HuH-7.5 (cell line): Measurements from ENCODE around the gene EPX.
A peak's percentile ranks its signal among the peaks of the same experiment; 100 is the strongest.

ENCODE experiments used
- DNase-seq: peaks from one replicate; pipeline ENCODE4 v3.0.0; 2011; ENCODE audit warnings: low spot score

EPX gene

DNA sequence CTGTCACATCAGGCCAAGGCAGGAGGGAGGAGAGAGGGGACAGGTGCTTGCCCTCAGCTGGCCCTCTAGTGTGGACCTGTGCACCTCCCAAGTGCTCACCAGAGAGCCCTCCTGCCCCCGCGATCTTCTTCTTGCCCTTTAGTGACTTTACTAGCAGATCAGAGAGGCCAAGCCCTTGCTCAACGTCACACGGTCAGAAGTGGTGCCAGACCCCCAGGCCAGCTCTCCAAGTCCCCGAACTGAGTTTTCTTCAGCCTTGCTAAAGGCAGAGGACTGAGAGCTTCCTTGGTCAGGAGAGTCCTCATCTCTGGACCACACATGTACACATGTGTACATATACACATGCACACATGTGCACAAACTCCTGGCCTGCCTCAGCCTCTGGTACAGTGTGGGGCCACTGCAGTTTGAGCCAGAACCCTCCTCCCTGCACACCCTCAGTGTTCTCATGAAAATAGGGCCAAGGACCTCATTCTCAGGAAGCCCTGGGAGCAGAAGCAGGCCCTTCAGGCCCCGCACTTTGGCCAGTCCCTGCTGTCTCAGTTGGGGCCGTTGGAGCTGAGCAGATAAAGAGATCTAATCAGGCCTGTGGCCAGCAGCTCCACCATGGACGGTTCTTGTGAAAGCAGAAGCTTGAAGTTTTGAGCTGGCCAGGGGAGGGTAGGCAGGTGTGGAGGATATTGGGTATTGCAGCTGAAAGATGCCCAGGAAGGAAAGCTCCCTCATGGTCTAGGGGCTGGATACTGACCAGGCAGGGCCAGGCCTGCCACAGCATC, 7.4 kb upstream of the EPX start:
- DNase-seq, result no peak

DNA sequence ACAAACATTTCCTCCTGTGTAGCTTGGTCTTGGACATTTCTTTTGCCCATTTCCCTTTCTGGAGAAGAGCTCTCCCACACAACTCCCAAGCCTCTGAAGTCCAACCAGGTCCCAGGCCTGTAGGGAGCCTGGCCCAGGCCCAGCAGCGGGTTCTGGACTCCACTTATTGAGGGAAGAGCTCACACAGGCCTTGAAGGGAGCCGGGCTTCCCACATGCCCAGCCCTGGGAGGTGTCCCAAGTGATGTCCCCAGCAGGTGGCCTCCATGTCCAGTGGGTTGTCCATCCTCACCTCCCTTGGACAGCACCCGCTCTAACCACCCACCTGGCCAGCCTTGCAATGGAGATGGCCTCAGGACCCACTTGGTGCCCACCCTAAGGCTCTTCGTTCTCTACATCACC, 5.9 kb upstream of the EPX start:
- DNase-seq, result no peak

DNA sequence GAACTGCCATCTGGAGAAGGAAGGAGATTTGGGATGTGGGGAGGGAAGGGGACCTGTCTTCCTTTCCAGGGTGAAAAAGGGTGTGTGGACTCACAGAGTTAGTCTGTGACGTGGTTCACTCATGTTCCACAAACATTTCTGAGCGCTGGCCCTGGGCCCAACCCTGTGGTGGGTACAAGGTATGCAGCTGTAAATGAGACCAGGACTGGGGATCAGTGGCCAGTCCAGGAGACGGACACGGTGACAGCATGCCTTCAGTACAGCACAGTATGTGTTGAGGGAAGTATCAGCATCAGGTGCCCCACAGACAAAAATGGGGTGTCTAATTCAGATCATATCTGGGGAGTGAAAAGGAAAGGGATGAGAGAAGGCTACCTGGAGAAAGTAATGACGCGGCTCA, 5.5 kb upstream of the EPX start:
- DNase-seq, result no peak

DNA sequence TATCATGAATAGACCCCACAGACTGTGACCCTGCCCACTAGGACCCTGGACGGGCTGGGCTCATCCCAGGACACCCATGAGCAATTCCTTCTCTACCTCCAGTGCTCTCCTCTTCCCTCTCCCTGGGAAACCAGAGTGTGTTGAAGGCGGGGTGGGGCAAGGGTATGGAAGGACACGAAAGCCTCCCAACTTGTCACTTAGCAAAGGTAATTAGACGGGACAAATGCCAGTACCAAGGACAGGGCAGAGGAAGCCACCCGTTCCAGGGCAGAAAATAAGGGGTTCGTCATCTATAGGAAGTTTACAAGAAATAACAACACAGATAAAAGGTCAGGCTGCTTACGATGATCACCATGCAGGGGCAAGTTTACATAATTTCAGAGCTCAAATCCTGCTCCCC, 4.9 kb upstream of the EPX start:
- no peak for DNase-seq

DNA sequence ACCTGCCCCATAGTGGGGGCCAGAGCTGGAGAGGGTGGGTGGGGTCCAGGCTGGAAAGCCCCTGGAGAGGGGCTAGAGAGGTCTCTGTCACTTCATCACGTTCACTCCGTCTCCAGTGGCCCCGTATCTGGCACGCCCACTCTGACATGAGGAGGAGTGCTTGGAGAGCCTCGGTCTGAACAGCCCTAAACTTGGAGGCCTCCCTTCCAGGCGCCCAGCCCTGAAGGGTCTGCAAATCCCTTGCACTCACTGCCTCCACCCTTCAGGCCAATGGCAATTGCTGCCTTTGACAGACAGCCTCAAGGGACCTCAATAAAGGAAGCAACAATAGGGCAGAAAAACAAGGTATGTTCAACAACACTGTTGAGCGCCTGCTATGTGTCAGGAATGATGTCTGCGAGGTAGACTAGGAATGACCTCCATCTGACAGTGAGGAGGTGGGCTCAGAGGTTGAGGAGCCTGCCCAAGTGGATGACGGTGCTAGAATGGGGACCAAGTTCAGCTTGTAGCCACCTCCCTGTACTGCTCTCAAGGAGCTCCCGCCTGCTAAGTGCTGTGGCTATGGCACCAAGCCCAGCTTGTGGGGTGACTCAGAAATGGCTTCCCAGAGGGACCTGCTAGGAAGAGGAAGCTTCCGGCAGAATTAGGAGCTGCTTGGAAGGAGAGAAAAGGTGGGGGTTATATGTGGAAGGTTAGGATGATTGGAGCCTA, 2.9 kb upstream of the EPX start:
- no peak for DNase-seq

DNA sequence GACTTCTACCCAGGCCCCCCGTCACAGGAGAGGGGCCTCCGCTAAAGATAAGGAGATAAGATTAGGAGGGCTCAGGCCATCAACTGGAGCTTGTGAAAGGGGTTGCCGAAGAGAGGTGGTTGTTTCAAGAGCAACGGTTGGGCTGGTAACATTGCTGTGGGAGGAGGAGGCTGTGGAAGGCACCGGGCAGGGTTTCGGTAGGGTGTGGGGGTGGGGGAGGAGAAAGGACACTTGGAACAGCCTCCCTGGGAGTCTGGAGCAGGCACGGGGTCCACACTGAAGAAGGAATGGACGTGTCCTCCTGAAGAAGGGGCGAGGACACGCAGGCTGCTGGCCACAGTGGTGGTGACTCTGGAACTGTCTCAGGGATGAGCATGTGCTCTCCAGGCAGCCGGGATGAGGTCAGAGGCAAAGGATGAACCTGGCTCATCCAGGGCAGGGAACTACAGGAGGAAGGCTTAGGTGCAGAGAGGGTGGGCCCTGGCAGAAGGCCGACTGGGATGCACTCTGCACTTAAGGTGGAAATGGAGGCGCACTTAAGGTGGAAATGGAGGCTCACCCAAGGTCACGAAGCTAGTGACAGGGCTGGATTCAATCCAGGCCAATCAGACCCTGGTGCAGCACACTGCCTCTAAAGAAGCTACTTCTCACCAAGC, 1.2 kb upstream of the EPX start:
- DNase-seq, result no peak

DNA sequence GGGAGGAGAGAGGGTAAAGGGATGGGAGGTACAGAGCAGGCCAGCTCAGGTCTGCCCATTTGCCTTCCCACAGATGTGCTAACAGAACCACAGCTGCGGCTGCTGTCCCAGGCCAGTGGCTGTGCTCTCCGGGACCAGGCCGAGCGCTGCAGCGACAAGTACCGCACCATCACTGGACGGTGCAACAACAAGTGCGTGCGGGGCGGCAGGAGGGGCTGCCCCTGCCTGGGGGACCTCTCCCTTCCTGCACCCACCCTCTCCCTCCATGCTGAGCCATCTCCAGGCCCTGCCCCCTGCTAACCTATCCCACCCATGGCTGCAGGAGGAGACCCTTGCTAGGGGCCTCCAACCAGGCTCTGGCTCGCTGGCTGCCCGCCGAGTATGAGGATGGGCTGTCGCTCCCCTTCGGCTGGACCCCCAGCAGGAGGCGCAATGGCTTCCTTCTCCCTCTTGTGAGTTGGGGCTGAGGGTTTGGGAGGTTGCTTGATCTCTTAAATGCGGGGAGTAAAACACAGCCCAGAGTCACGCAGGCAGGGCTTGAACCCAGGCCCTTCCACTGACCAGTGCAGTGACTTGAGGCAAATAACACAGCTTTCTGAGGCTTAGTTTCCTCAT, 1.2 kb downstream of the EPX start:
- DNase-seq, result no peak

DNA sequence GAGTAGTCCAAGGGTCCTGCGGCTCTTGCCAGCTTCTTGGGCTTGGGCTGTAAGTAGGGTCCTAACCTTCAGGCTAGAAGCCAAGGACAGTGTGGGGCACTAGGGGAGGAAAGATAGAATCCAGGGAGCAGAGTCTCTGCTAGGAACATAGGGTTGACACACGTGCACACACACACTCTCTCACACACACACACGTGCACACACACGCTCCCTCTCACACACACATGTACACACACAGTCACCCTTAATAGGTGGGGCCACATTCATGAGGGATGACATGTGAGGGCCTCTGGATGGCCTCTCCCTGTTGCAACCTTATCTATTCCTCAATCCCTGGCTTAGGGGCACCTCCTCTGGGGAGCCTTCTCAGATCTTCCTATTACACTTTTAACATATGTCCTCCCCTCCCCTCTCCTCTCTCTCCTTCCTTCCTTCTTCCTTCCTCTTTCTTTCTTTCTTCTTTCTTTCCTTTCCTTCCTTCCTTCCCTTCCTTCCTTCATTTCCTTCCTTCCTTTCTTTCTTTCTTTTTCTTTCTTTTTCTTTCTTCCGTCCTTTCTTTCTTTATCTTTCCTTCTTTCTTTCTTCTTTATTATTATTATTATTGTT, 3.1 kb downstream of the EPX start:
- no peak for DNase-seq

DNA sequence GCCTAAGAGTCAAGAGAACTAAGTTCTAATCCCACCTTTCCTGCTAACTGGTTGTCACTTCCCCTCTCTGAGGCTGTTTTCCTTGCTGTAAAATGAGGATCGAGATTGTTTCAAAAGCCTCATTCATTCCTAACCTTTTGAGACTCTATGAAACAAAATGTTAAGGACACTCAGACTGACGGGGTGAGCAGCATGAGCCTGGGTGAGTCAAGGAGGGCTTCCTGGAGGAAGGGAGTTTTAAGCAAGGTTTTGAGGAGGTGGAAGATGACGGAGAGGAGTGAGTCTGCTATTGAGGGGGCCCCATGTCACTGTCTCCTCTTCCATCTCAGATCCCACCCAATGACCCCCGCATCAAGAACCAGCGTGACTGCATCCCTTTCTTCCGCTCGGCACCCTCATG, 4.1 kb downstream of the EPX start:
- DNase-seq, result no peak

DNA sequence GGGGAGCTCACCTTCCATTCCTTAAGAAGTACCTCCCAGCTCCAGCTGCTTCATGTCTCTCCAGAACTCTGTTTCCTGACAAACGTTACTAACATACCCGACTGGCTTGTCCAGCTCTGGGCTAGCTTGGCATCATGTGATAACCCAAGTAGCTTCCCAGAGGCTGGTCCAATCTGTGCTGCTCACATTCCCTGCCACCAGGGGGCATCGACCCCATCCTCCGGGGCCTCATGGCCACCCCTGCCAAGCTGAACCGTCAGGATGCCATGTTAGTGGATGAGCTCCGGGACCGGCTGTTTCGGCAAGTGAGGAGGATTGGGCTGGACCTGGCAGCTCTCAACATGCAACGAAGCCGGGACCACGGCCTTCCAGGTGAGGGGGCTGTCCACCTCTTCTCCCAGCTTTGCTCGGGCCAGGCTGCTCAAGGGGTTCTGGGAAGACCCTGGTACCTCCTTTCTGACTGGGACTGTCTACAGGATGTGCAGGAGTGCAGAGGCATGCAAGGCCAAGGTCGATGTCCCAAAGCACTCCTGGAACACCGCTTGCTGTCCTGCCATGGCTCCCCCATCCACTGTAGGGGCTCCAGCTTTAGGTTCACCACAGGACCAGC, 7.6 kb downstream of the EPX start:
- peak; percentile 75 for DNase-seq

DNA sequence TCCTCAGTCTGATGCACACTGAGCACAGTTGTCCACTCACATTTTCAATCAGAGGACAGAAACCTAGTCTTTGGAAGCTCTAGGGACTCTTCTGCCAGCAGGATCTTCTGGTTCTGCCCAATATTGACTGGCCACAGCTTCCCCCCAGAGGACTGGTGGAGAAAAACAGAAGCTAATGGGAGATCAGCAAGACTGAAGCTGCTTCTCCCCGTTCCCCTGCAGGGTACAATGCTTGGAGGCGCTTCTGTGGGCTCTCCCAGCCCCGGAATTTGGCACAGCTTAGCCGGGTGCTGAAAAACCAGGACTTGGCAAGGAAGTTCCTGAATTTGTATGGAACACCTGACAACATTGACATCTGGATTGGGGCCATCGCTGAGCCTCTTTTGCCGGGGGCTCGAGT, 10.3 kb downstream of the EPX start:
- no peak for DNase-seq

DNA sequence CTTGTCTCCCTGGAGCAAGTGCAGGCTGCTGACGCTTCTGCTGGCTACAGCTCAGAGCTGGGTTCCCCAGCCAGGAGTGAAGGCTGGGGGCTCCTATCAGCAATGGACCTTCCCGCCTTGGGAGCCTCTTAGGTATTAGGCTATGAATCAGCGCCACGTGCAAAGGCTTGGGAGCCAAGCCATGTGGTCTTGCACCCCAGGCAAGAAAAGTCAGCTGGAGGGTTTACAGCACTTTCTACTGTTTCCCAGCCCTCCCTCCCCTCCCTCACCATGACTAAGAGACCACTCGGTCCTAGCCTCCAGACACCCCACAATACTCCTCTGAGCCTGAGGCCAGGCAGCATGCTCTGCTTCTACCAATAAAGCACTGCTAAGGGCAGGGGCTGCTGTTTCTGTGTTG, 12.3 kb downstream of the EPX start:
- DNase-seq, result no peak

DNA sequence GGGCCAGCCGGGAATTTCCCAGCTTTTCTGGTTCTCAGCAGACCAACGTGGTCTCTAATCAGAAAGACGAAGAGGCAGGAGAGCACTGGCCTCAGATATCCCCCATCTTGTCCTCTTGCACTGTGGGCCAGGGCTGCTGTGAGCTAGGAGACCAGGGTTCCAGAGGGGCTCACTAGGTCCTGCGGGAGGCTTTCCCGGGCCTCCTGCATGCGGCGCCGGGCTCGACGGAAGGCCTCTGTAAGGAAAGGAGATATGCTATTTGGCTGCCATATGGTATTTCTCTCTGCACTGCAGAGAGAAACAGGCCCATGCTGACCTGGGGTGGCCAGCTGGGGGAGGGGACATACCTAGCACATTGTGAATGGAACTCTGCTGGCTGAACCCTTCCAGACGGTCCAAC, 13.4 kb downstream of the EPX start:
- no peak for DNase-seq

DNA sequence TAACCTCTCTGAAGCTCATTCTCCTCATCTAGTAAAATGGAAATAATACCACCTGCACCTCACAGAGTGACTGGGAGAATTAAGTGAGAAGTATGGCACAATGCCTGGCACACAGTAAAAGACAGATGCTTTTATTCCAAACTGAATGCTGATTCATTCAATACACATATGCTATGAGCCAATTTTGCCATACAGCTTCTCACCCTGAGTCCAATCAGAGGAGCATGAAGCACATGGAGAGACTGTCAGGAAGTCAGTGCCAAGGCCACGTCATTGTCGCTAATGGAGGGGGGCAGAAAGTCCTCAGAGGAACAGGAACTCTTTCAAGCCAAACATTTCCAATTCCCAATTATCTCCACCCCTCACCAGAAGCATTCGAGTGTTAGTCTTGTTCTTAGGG, 14.9 kb downstream of the EPX start:
- DNase-seq, result no peak

DNA sequence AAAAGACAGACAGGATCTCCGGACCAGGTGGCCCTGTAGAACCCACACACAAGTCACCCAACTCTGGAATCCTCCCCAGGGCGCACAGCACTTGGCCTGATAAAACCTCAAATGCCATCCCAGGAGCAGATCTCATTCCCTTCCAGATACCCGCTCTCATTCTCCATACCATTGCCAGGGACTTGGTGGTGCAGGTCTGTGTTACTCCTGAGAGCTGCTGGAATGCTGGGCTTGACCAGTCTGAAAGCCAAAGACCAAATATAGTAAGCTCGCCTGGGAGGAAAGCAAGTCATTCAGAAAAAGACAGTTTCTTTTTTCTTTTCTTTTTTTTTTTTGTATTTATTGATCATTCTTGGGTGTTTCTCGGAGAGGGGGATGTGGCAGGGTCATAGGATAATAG, 15.8 kb downstream of the EPX start:
- DNase-seq, result no peak

DNA sequence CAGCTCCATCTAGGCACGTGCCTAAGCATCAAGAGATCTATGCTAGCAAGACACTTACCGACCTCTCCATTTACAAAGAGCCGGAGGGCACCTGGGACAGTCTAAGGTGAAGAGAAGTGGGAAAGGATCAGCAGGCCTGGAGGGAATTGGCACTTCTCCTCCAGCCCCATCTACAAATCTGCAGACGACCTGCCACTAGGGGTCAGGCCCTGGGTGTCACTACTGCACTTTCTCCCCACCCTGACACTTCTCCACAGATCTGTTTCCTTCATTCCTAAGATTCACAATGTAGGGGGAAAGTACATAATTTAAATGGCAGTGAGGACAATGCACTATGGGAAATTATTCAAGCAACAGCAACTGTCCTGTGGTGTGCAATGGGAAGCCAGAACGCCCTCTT, 18.4 kb downstream of the EPX start:
- no peak for DNase-seq

DNA sequence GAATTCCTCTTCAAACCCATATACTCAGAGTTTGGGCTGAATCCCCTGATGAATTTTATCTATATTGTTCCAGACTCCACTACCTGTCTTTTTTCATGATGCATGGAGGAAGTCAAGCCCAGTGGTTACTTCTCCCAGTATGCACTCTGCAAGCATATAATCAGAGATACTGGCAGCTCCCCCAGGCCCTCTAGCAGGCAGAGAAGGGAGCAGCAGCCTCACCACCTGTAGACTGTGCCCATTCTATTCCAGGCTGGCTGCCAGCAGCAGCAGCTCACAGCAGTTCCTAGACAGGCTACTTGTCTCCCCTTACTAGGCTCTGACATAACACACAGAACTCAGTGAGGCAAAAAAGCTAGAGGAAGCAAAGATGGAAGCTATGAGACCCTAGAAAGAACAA, 23.2 kb downstream of the EPX start:
- DNase-seq, result no peak

DNA sequence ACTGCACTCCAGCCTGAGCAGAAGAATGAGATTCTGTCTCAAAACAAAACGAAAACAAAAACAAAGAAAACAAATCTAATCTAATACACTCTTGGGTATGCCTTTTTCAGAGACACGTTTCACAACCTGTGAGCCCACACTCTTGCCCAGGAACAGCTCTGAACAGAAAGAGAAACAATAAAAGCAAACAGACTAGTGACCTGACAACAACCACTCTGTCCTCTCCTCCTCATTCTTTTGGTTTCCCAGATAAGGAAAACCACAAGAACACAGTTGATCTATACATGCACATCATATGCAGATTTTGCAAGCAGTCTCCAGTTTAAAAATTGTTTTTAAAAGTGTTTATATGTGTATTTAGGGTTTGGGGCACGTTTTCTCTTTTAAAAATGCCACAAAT, 25.2 kb downstream of the EPX start:
- DNase-seq, result no peak

DNA sequence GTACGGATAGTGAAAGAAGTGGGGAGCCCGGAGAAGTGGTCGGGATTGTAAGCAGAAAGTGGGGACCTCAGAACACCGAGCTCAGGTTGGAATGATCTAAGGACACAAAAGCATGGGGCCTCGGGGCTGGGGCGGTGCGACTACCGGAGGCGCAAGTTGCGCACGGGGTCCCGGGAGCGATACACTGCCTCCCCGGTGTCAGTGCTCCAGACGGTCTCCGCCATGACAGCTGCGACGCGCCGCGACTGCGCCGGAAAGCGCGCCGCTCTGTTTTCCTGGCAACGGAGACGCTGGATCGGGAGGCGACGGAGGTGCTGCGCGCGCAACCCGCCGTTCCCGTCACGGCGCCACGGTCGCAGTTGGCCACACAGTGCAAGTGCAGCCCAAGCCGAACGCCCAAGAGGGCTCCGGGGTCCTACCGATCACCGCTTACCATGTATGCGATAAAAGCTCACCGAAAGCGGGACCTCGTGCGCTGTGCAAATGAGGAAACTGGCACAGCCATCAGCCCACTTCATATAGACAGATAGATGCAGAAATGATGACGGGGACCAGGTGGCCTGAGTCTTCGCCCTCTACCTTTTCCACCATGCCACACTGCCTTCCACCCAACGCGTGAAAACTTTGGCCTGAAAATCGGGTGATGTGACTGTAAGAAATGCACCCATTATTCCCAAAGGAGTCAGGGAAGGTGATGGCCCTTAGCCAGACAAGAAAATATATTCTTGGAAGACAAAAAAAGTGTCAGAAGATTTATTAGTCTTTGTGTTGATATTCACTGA, 26.7 kb downstream of the EPX start, which contains the start of gene MKS1:
Gene MKS1 (minus strand): TSS at position 249 of the 782 bp plus-strand sequence. CDS start 25 bp downstream, at position 224.
- DNase-seq, result peak; percentile 98

DNA sequence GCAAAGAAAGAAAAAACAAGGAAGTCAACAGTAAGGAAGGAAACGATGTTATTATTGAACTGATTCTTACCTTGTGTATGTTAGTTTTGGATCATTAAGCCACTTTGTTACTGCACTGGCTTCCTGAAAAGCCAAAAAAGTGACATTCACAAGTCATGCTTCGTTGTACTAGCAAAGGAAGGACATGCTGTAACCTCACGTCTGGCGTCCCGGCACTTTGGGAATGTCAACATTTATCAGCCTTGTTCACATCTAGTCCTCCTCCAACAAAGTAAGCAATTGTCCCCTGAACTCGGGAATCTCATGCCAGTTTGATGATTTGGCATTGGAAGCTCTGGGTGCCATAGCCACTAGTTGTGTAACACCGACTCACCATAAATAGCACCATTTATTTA, 27.3 kb downstream of the EPX start:
- DNase-seq, result no peak

DNA sequence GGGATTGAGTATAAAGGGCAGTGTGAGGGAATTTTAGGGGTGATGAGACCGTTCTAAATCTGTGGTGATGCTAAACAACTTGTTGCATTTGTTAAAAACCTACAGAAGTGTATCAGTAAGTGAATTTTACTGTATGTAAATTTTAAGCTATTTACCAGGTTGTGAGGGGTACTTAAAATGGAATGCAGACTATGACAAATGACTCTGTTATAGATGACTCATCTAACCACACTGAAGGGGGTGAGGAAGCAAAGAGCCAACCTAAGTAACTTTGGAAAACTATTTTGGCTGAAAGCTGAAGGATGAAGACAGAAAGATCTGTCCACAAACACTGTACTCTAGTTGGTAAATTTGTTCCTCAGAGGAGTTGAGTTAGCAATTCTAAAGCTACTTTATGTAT, 31.8 kb downstream of the EPX start:
- no peak for DNase-seq
